MCF 10A (cell line): Measurements from ENCODE around the gene GALNT9. TPM values are rescaled to one million over a fixed set of nuclear protein-coding genes. Genes with fewer than 3 reads are reported as not detected.

Source experiments
- BruUV-seq: library from RNA; stranded (reverse); fragments of 400-500 nt; replicated peaks from 2 replicates; lab custom pipeline; 2021; lab: Mats Ljungman, UMichigan
- CTCF ChIA-PET: fragments of 300-600 bp; sonication (Branson Sonifier 250); formaldehyde crosslinking; extraction: SDS; loops from one replicate; lab custom pipeline; 2021; ENCODE audit warnings: antibody characterized with exemption, inconsistent platforms; lab: Yijun Ruan, JAX
- POLR2A ChIA-PET: fragments of 300-600, 350-650 bp; sonication (Branson Sonifier 250); formaldehyde crosslinking; extraction: SDS; loops from one replicate; lab custom pipeline; 2020; ENCODE audit warnings: antibody characterized with exemption, inconsistent platforms; lab: Yijun Ruan, JAX
- DNase-seq: peaks from one replicate; pipeline ENCODE4 v3.0.0-alpha.2; 2018; ENCODE audit not compliant: unreplicated experiment
- H3K27ac Mint-ChIP-seq: one replicate; pipeline ENCODE4 v1.8.0; 2022; ENCODE audit warnings: mild to moderate bottlenecking, low read depth, mixed read lengths; ENCODE audit not compliant: unreplicated experiment
- H3K27me3 Mint-ChIP-seq: one replicate; pipeline ENCODE4 v1.8.0; 2022; ENCODE audit warnings: mixed read lengths; ENCODE audit not compliant: insufficient read depth, unreplicated experiment
- H3K36me3 Mint-ChIP-seq: one replicate; pipeline ENCODE4 v1.8.0; 2022; ENCODE audit warnings: mild to moderate bottlenecking, moderate library complexity, mixed read lengths; ENCODE audit not compliant: insufficient read depth, unreplicated experiment
- H3K4me1 Mint-ChIP-seq: one replicate; pipeline ENCODE4 v1.8.0; 2022; ENCODE audit warnings: mixed read lengths; ENCODE audit not compliant: insufficient read depth, unreplicated experiment
- H3K4me3 Mint-ChIP-seq: one replicate; pipeline ENCODE4 v1.8.0; 2022; ENCODE audit warnings: mild to moderate bottlenecking, moderate library complexity, mixed read lengths; ENCODE audit not compliant: unreplicated experiment
- H3K9me3 Mint-ChIP-seq: one replicate; pipeline ENCODE4 v1.8.0; 2022; ENCODE audit warnings: mixed read lengths; ENCODE audit not compliant: unreplicated experiment
- CTCF ChIP-seq: fragments of 200-600 bp; IDR thresholded peaks from one replicate; pipeline ENCODE4 v1.8.0; 2022; ENCODE audit warnings: antibody characterized with exemption, mild to moderate bottlenecking; ENCODE audit not compliant: unreplicated experiment
- intact Hi-C: fragments of 100-400 bp; cut with micrococcal nuclease; formaldehyde crosslinking; loops from 2 replicates; pipeline ENCODE4 v1.14.1; 2022
- total RNA-seq: library from RNA; stranded (reverse); gene quantifications from 2 replicates; pipeline ENCODE4 v1.2.3, GENCODE V29; 2022

Gene GALNT9
- total RNA-seq, 1 experiment from 2014 or later = 4.4 TPM

GRCh38 chr12:132320767-132321211 lies 8.6 kb downstream of the GALNT9 start:
- no peak for TF ChIP-seq CTCF
- Mint-ChIP-seq H3K9me3 (no peaks in the 10 kb centered on the region), H3K27me3 (peaks cover 43% of the 10 kb centered on the region), H3K36me3 (no peaks in the 10 kb centered on the region), H3K4me1 (no peaks in the 10 kb centered on the region), H3K27ac (no peak overlapping the region), H3K4me3 (no peak overlapping the region)
- intact Hi-C loops = no loop called here
- no peak for DNase-seq
- BruUV-seq = no TSS peak
- POLR2A ChIA-PET = no interaction called here
- CTCF ChIA-PET = interaction anchor here (0.6 kb wide), 1 partner anchor 209 kb away, joined by 3 read pairs; no protein-coding TSS in a partner anchor

GRCh38 chr12:132319991-132320570 lies 9.3 kb downstream of the GALNT9 start:
- peaks cover 45% of the 10 kb centered on the region for H3K27me3 Mint-ChIP-seq
- no peak for TF ChIP-seq CTCF
- no TSS peak for BruUV-seq
- H3K36me3 Mint-ChIP-seq = no peaks in the 10 kb centered on the region
- no peak for DNase-seq
- H3K4me1 Mint-ChIP-seq = no peaks in the 10 kb centered on the region
- H3K4me3 Mint-ChIP-seq = no peak overlapping the region
- no peak overlapping the region for H3K27ac Mint-ChIP-seq
- ChIA-PET POLR2A (no interaction called here), CTCF (interaction anchor here (0.6 kb wide), 1 partner anchor 246 kb away, joined by 3 read pairs; no protein-coding TSS in a partner anchor)
- H3K9me3 Mint-ChIP-seq = no peaks in the 10 kb centered on the region
- intact Hi-C loops = no loop called here

- DNase-seq = no peak
- BruUV-seq = no TSS peak
- Mint-ChIP-seq H3K27me3 (peaks cover 45% of the 10 kb centered on the region), H3K4me3 (no peak overlapping the region), H3K9me3 (peaks cover 1% of the 10 kb centered on the region), H3K27ac (no peak overlapping the region), H3K36me3 (no peaks in the 10 kb centered on the region), H3K4me1 (no peaks in the 10 kb centered on the region)
- no peak for TF ChIP-seq CTCF
- intact Hi-C loops = no loop called here
- ChIA-PET POLR2A (interaction anchor here (0.6 to 1.1 kb wide), 2 partner anchors 8 to 241 kb away, joined by 3 to 4 read pairs; no protein-coding TSS in a partner anchor), CTCF (interaction anchor here (0.6 kb wide), 1 partner anchor 247 kb away, joined by 3 read pairs; no protein-coding TSS in a partner anchor)
These were observed 9.9 kb downstream of the GALNT9 start for GRCh38 chr12:132319359-132319950.

GRCh38 chr12:132318618-132319033 lies 10.8 kb downstream of the GALNT9 start:
- TF ChIP-seq CTCF = no peak
- no peaks in the 10 kb centered on the region for H3K4me1 Mint-ChIP-seq
- CTCF ChIA-PET = no interaction called here

More at GRCh38 chr12:132318618-132319033, 10.8 kb downstream of the GALNT9 start:
- POLR2A ChIA-PET = interaction anchor here (0.6 to 1.1 kb wide), 2 partner anchors 9 to 242 kb away, joined by 3 to 4 read pairs; no protein-coding TSS in a partner anchor
- BruUV-seq = no TSS peak
- Mint-ChIP-seq H3K4me3 (no peak overlapping the region), H3K27me3 (peaks cover 45% of the 10 kb centered on the region), H3K36me3 (no peaks in the 10 kb centered on the region), H3K27ac (no peak overlapping the region), H3K9me3 (peaks cover 8% of the 10 kb centered on the region)
- DNase-seq = no peak
- intact Hi-C loops = no loop called here
